ENCODE measurements around the gene ZMAT5.

The ZMAT5 gene

GRCh38 chr22:29735416-29735815, 31.4 kb downstream of the ZMAT5 start:
- Histone ChIP-seq H2AFZ (no peak overlapping the region), H3K79me2 (no peaks in the 10 kb centered on the region), H3K9ac (no peak overlapping the region), H3K4me3 (ENCODE audit: low read depth, low read length) (no peak overlapping the region), H3K36me3 (ENCODE audit: control insufficient read depth, insufficient read depth, low read length) (no peaks in the 10 kb centered on the region), H3K4me2 (ENCODE audit: low read length) (no peak overlapping the region), H3K9me3 (ENCODE audit: control insufficient read depth, low read length) (no peaks in the 10 kb centered on the region), H3K27ac (no peak overlapping the region), H3K27me3 (ENCODE audit: control insufficient read depth, insufficient read depth, low read length) (no peaks in the 10 kb centered on the region), H3K4me1 (no peaks in the 10 kb centered on the region)
- TF ChIP-seq, protein P1, sequence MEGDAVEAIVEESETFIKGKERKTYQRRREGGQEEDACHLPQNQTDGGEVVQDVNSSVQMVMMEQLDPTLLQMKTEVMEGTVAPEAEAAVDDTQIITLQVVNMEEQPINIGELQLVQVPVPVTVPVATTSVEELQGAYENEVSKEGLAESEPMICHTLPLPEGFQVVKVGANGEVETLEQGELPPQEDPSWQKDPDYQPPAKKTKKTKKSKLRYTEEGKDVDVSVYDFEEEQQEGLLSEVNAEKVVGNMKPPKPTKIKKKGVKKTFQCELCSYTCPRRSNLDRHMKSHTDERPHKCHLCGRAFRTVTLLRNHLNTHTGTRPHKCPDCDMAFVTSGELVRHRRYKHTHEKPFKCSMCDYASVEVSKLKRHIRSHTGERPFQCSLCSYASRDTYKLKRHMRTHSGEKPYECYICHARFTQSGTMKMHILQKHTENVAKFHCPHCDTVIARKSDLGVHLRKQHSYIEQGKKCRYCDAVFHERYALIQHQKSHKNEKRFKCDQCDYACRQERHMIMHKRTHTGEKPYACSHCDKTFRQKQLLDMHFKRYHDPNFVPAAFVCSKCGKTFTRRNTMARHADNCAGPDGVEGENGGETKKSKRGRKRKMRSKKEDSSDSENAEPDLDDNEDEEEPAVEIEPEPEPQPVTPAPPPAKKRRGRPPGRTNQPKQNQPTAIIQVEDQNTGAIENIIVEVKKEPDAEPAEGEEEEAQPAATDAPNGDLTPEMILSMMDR (IDR thresholded peaks at IDR 0.05), result no peak

GRCh38 chr22:29734838-29735237, 32.0 kb downstream of the ZMAT5 start:
- no peak overlapping the region for H2AFZ ChIP-seq
- no peak overlapping the region for H3K9ac ChIP-seq
- H3K4me2 ChIP-seq (ENCODE audit: low read length), result no peak overlapping the region
- H3K36me3 ChIP-seq (ENCODE audit: control insufficient read depth, insufficient read depth, low read length), result no peaks in the 10 kb centered on the region
- no peaks in the 10 kb centered on the region for H3K4me1 ChIP-seq
- H3K27me3 ChIP-seq (ENCODE audit: control insufficient read depth, insufficient read depth, low read length), result no peaks in the 10 kb centered on the region
- TF ChIP-seq, protein P1 (IDR thresholded peaks at IDR 0.05), result no peak
- H3K27ac ChIP-seq, result no peak overlapping the region
- no peak overlapping the region for H3K4me3 ChIP-seq (ENCODE audit: low read depth, low read length)
- H3K79me2 ChIP-seq, result no peaks in the 10 kb centered on the region
- no peaks in the 10 kb centered on the region for H3K9me3 ChIP-seq (ENCODE audit: control insufficient read depth, low read length)

DNA sequence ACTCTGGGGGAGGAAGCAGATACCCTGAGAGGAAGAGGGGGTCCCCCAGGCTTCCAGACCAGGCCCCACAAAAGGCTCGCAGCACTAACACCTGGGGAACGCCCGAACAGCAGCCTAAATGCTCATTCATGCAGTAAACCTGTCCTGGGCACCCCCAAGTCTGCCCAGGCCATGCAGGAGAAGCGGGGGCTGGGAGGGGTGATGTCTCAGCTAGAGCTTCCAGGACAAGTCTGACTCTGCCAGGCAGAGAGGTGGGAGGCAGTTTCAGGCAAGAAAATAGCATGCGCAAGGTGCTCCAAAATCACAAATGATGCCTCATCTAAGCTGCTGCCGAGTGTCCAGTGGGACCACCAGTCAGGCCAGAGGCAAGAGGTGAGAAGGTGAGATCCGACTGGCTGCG, 32.4 kb downstream of the ZMAT5 start:
- H3K36me3 ChIP-seq (ENCODE audit: control insufficient read depth, insufficient read depth, low read length), result no peaks in the 10 kb centered on the region
- H3K27ac ChIP-seq, result no peak overlapping the region
- no peak overlapping the region for H2AFZ ChIP-seq
- H3K9ac ChIP-seq, result no peak overlapping the region
- no peaks in the 10 kb centered on the region for H3K79me2 ChIP-seq
- TF ChIP-seq, protein P1 (IDR thresholded peaks at IDR 0.05), result no peak
- no peak overlapping the region for H3K4me2 ChIP-seq (ENCODE audit: low read length)
- no peaks in the 10 kb centered on the region for H3K9me3 ChIP-seq (ENCODE audit: control insufficient read depth, low read length)
- no peak overlapping the region for H3K4me3 ChIP-seq (ENCODE audit: low read depth, low read length)
- no peaks in the 10 kb centered on the region for H3K4me1 ChIP-seq
- no peaks in the 10 kb centered on the region for H3K27me3 ChIP-seq (ENCODE audit: control insufficient read depth, insufficient read depth, low read length)

DNA sequence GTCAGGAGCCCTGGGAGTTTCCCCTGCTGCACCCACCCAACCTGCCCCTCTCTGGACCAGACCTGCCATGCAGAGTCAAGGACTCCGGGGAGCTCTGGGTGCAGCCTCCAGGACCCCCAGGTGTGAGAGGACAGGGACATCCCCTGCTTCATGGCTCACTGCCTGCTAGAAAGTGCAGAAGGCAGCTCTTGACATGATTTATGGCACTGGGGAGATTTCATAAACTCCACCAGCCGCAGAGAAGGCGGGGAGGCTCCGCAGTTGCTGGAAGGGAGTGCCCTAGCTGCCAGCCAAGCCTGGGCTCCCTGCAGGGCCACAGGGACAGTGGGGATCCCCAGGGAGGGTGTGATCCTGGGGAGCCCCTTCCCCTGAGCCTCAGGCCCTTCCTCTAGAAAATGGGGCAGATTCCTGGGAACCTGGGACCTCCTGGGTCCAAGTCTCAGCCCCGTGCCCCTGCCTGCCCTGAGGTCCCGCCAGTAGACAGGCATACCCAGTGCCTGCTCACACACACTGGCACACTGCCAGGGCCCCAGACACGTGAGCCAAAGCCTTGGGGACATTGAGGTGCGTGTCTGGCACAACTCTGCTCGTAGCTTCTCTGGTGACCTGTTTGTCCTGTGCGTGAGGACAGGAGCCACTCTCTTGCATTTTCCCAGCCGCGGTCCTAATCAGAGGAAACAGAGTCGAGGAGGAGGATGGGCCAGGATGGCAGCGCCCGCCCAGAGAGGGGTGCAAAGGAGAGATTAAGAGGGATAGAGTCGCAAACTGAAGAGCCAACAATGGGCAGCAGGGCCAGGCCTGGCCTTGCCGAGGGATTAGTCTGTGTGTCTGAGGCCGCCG, 33.2 kb downstream of the ZMAT5 start:
- Histone ChIP-seq H2AFZ (no peak overlapping the region), H3K27me3 (ENCODE audit: control insufficient read depth, insufficient read depth, low read length) (no peaks in the 10 kb centered on the region), H3K9me3 (ENCODE audit: control insufficient read depth, low read length) (no peaks in the 10 kb centered on the region), H3K27ac (no peak overlapping the region), H3K79me2 (no peaks in the 10 kb centered on the region), H3K4me3 (ENCODE audit: low read depth, low read length) (no peak overlapping the region), H3K36me3 (ENCODE audit: control insufficient read depth, insufficient read depth, low read length) (no peaks in the 10 kb centered on the region), H3K9ac (no peak overlapping the region), H3K4me2 (ENCODE audit: low read length) (no peak overlapping the region), H3K4me1 (no peaks in the 10 kb centered on the region)
- TF ChIP-seq, protein P1 (IDR thresholded peaks at IDR 0.05), result no peak

- H2AFZ ChIP-seq, result no peak overlapping the region
- H3K9me3 ChIP-seq (ENCODE audit: control insufficient read depth, low read length), result no peaks in the 10 kb centered on the region
- no peak overlapping the region for H3K9ac ChIP-seq
- no peak overlapping the region for H3K4me3 ChIP-seq (ENCODE audit: low read depth, low read length)
- no peak overlapping the region for H3K27ac ChIP-seq
- no peaks in the 10 kb centered on the region for H3K4me1 ChIP-seq
- no peaks in the 10 kb centered on the region for H3K27me3 ChIP-seq (ENCODE audit: control insufficient read depth, insufficient read depth, low read length)
- H3K79me2 ChIP-seq, result no peaks in the 10 kb centered on the region
- H3K36me3 ChIP-seq (ENCODE audit: control insufficient read depth, insufficient read depth, low read length), result no peaks in the 10 kb centered on the region
- TF ChIP-seq, protein P1 (IDR thresholded peaks at IDR 0.05), result no peak
- no peak overlapping the region for H3K4me2 ChIP-seq (ENCODE audit: low read length)
Observed at GRCh38 chr22:29732883-29733282, 33.9 kb downstream of the ZMAT5 start.

Data from parathyroid adenoma (tissue), 2 donors.